H7 (cell line): ENCODE measurements around the gene RAPGEF3. TPM values are rescaled to one million over a fixed set of nuclear protein-coding genes. Genes with fewer than 3 reads are reported as not detected.

Source experiments
- DNase-seq: peaks from one replicate; pipeline ENCODE4 v3.0.0; 2012
- H3K27me3 ChIP-seq: 2 replicates; pipeline ENCODE4 v1.6.0; 2011; ENCODE audit warnings: mild to moderate bottlenecking, low read length; ENCODE audit not compliant: control insufficient read depth, insufficient read depth
- H3K36me3 ChIP-seq: replicated peaks from 2 replicates; pipeline ENCODE4 v1.5.1; 2011; ENCODE audit warnings: low read length; ENCODE audit not compliant: control insufficient read depth, insufficient read depth
- H3K4me3 ChIP-seq: 2 replicates; pipeline ENCODE4 v1.5.1; 2011; ENCODE audit warnings: low read depth, mild to moderate bottlenecking, control low read depth, low read length, moderate library complexity; ENCODE audit not compliant: insufficient read depth
- total RNA-seq: library from RNA; depleted of rRNA; stranded (reverse); fragments of >200 nt; shearing (Covaris generic); gene quantifications from 2 replicates; pipeline ENCODE4 v1.2.3, GENCODE V29; 2014; rRNA removed

RAPGEF3 gene
- total RNA-seq = 10.5 and 11.8 TPM in 2 replicates

DNA sequence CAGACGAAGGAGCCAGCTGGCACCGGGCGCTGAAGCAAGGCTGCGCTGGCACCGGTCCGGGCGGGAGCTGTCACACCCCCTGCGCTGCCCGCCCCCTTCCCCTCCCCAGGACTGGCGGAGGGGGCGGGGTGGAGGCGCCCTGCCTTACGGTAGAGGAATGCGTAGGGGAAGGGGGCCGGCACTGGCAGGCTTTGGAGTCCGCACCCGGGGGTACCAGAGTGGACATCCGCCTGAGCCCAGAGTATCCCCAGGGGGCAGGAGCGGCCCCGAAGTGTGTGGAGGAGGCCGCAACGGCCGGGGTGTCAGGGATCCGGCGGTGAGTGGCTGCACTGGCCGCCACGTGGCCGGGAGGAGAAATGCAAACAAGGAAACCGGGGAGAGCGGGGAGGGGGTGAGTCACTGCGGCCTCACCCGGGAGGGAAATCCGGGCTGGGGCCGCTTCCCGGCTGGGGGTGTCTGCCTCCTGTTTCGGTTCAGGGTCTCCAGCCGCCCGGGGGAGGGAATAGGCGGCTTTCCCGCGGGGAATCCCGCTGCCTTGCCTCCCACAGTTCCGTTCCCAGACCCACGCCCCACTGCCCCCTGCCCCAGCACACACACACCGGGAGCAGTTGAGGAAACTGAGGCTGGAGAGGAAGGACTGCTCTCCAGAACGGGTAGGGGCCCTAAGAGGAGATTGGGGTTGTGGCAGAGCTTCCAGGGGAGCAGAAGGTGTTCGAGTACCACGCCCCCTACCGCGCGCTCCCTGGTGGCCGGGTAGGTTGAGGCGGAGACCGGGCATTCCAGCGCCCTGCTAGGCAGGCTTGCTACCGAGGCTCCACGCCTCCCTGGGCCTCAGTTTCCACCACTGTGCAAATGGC lies at the start of gene RAPGEF3:
Gene RAPGEF3 (minus strand): TSS at position 47 of the 857 bp plus-strand sequence. CDS start 324 bp downstream, outside the sequence.
- DNase-seq = peak; percentile 98
- Histone ChIP-seq H3K27me3 (0 out of 2 replicates have a peak, but pooled peaks cover 1% of the 10 kb centered on the region), H3K36me3 (no peaks in the 10 kb centered on the region), H3K4me3 (peak within 1 kb of the TSS; percentile 57)

DNA sequence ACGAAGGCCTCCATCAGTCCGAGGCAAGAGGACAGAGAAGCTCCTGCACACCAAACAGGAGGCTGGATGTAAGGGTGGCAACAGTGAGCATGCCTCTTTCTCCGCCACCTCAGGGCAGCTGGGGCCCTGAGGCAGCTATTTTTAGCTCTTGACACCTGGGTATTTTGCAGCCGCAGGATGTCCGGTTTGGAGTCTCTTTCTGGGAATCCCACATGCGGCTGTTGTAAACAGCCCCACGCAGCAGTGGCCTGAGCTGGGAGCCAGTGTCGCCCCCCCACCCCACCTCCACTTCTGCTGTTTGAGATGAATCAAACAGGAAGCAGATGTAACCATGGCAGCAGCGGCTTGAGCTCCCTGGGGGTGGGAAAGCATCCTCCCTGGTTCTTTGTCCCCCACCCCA lies 49.4 kb upstream of the RAPGEF3 start:
- Histone ChIP-seq H3K36me3 (peaks cover 1% of the 10 kb centered on the region), H3K27me3 (no peaks in the 10 kb centered on the region), H3K4me3 (no peak overlapping the region)
- peak; percentile 65 for DNase-seq

DNA sequence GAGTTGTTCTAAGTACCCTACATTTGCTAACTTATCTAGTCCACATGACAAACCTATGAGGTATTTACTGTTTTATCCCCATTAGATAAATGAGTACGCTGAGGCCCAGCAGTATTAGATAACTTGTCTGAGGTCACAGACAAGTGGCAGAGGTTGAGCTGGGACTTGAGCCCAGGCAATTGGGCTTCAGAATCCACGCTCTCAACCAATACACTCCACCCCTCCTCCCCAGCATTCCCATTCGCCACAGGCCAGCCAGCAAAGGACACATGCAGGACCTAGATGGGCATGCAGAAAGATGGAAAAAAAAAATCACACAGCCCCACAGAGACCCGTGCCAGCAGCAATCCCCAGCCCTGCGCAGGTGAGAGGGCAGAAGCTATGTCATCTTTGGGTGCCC lies 48.7 kb upstream of the RAPGEF3 start:
- peaks cover 1% of the 10 kb centered on the region for H3K36me3 ChIP-seq
- no peak for DNase-seq

GRCh38 chr12:47805417-47805816 lies 46.7 kb upstream of the RAPGEF3 start:
- Histone ChIP-seq H3K4me3 (no peak overlapping the region), H3K27me3 (no peaks in the 10 kb centered on the region), H3K36me3 (peaks cover 1% of the 10 kb centered on the region)
- DNase-seq = no peak

More for the DNA sequence above, 48.7 kb upstream of the RAPGEF3 start:
- Histone ChIP-seq H3K4me3 (no peak overlapping the region), H3K27me3 (no peaks in the 10 kb centered on the region)

- Histone ChIP-seq H3K27me3 (no peaks in the 10 kb centered on the region), H3K36me3 (peaks cover 1% of the 10 kb centered on the region), H3K4me3 (no peak overlapping the region)
- DNase-seq = no peak
Observed at GRCh38 chr12:47804171-47804570, 45.5 kb upstream of the RAPGEF3 start.

- no peak for DNase-seq
- peaks cover 1% of the 10 kb centered on the region for H3K36me3 ChIP-seq
Observed at GRCh38 chr12:47803191-47803875, 44.7 kb upstream of the RAPGEF3 start.

DNA sequence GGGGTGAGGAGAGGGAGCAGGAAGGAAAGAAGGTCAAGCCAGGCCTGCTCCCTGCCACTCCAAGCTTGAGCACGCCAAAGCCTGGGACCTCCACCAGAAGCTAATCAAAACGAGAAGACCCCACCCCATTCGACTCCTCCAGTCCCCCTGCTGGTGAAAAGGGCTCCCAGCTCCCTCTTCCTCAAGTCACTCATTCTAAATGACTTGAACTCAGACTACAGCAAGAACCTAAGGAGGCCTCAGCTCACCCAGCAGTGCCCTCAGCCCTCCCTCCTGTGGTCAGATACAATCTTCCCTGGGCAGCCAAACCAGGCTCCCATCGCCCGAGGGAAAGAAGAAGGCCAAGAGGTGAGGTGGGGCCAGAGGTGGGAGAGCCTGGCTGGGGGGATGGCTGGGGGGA lies 43.6 kb upstream of the RAPGEF3 start:
- peak; percentile 85 for DNase-seq
- H3K4me3 ChIP-seq = no peak overlapping the region
- H3K36me3 ChIP-seq = peaks cover 1% of the 10 kb centered on the region
- no peaks in the 10 kb centered on the region for H3K27me3 ChIP-seq

More at GRCh38 chr12:47803191-47803875, 44.7 kb upstream of the RAPGEF3 start:
- Histone ChIP-seq H3K27me3 (no peaks in the 10 kb centered on the region), H3K4me3 (no peak overlapping the region)

GRCh38 chr12:47801904-47802246 lies 43.2 kb upstream of the RAPGEF3 start:
- no peak for DNase-seq
- Histone ChIP-seq H3K27me3 (no peaks in the 10 kb centered on the region), H3K4me3 (no peak overlapping the region), H3K36me3 (peaks cover 1% of the 10 kb centered on the region)

DNA sequence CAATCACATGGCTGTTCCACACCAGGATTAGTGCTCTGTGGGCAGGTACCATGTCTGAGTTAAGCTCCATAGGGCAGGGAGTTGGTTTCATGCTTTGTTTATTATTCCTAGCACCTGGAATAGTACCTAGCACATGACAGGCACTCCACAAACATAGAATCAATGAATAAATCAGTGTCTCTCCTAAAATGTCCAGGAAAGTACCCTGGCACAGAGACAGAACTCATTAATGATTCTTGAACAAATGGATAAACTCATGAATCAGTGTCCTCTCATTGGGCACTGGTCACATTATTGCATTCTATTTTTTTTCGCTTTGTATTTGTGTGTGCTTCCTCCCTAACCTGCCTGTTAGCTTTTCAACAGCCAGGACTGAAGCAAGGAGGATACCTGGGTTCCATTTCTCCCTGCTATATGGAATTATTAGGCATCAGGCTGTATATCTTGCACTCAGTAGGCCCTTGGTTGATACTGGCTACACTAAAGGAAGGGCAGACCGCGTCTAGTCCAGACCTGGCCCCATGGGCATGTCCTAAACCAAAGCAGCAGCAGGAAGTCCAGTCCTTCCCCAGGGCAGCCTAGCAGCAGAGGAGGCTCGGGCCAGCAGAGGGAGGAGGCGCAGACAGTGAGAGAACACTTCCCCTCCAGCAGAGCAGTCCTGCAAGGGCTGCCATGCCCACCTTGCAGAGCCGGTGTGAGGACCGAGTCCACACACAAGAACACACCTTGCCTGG lies 42.7 kb upstream of the RAPGEF3 start:
- H3K27me3 ChIP-seq = no peaks in the 10 kb centered on the region
- no peak for DNase-seq
- H3K4me3 ChIP-seq = no peak overlapping the region
- H3K36me3 ChIP-seq = peaks cover 4% of the 10 kb centered on the region

- Histone ChIP-seq H3K4me3 (no peak overlapping the region), H3K27me3 (no peaks in the 10 kb centered on the region), H3K36me3 (peaks cover 4% of the 10 kb centered on the region)
- no peak for DNase-seq
Observed at GRCh38 chr12:47800582-47800981, 41.9 kb upstream of the RAPGEF3 start.

DNA sequence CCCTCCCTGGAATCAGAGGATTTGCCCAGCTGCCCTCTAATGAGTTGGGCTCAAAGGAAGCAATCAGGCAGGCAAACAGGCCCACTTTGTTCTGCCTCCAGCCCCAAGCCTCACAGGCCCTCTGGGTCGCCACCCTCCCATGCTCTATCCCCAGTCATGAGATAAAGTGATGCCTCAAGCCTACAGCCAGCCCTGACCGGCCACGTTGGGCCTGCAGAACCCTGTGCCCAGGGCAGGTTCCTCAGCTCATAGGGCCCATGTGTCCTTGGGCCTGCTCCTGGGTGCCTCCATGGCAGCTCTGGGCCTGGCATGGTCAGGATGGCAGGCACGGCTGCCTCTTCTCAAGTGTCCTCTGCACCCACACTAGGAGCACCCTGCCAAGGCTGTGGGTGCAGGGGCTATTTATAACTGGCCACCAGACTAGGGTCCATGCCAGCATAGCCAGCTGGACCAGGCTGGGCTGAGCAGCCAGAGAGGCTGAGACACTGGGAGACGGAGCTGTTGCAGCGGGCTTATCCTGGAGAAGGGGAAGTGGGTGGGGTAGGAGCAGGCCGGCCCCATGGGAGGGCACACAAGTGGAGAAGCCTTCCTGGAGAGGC lies 40.8 kb upstream of the RAPGEF3 start:
- no peaks in the 10 kb centered on the region for H3K27me3 ChIP-seq

GRCh38 chr12:47798382-47798948 lies 39.8 kb upstream of the RAPGEF3 start:
- no peaks in the 10 kb centered on the region for H3K27me3 ChIP-seq
- H3K36me3 ChIP-seq = peaks cover 12% of the 10 kb centered on the region
- no peak overlapping the region for H3K4me3 ChIP-seq
- DNase-seq = no peak

More for the DNA sequence above, 40.8 kb upstream of the RAPGEF3 start:
- no peak for DNase-seq
- H3K4me3 ChIP-seq = no peak overlapping the region
- H3K36me3 ChIP-seq = peaks cover 4% of the 10 kb centered on the region

DNA sequence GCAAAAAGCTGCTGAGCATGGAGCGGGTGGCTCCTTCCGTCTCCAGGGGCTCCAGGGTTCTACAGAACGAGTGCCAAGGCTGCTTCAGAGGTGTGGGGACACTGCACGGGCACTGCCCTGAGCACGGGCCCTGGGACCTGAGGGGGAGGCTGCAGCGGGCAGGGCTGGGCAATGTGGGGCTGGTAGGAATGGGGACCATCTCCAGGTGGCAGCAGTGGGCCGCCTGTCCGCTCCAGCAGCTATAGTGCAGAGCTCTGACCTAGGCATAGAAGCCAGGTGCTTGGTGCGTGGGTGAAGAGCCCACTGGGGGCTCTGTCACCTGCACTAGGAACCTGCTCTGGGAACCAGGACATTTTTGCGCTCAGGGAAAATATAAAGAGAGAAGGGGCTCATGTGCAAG lies 38.8 kb upstream of the RAPGEF3 start:
- Histone ChIP-seq H3K4me3 (no peak overlapping the region), H3K27me3 (no peaks in the 10 kb centered on the region), H3K36me3 (peaks cover 14% of the 10 kb centered on the region)
- DNase-seq = peak; percentile 93

DNA sequence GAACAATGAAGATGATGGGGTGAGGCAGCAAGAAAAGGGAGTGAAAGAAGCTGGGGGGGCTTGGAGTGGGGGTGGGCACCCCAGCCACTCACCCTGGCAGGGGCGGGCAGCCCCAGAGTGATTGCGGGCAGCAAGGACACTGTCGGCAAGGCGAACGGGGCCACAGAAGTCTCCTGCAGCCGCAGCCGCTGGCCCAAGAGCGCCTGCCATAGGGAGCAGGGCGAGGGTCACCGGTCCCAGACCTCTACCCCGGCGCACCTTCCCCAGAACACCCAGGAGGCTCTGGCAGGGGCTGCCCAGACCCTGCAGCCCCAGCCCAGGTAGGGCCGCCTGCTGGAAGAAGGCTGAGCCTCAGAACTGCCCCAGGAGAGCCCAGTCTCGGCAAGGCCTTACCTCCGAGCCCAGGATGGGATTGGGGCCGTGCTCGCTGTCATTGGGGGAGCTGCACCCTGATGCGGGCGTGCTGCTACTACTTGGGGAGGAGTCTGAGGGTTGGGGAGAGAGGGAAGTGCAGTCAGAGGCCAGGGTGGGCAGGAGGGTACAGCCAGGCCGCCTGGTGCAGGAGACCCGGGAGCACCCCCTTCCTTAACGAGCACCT lies 37.2 kb upstream of the RAPGEF3 start:
- no peak for DNase-seq
- Histone ChIP-seq H3K4me3 (no peak overlapping the region), H3K27me3 (no peaks in the 10 kb centered on the region), H3K36me3 (peaks cover 19% of the 10 kb centered on the region)
